Peyer's patch (tissue), 4 donors: ENCODE measurements around the gene TARDBP. TPM values are rescaled to one million over a fixed set of nuclear protein-coding genes. Genes with fewer than 3 reads are reported as not detected.

Experiments
- DNase-seq, 3 donors: peaks; one replicate each; pipeline ENCODE4 v3.0.0-alpha.2; 2017 to 2019
- H3K27ac ChIP-seq, 4 donors: fragments of 200-600 bp; sonication (generic); one replicate each; pipeline ENCODE4 v1.5.1; 2016 to 2019
- H3K27me3 ChIP-seq, 2 donors: fragments of 200-600 bp; sonication (generic); one replicate each; pipeline ENCODE4 v1.5.1; 2019
- H3K36me3 ChIP-seq, 3 donors: fragments of 200-600 bp; sonication (generic); one replicate each; pipeline ENCODE4 v1.5.1; 2016 to 2019
- H3K4me1 ChIP-seq, 4 donors: fragments of 200-600 bp; sonication (generic); one replicate each; pipeline ENCODE4 v1.5.1; 2016 to 2019
- H3K4me3 ChIP-seq, 4 donors: fragments of 200-600 bp; sonication (generic); 1 replicate in 3 of 4; 2 replicates in 1 of 4; pipeline ENCODE4 v1.5.1; 2016 to 2019; ENCODE audit warnings: mild to moderate bottlenecking in 1 of 4
- H3K9me3 ChIP-seq, 4 donors: fragments of 200-600 bp; sonication (generic); one replicate each; pipeline ENCODE4 v1.5.1; 2016 to 2019; ENCODE audit warnings: mild to moderate bottlenecking in 1 of 4
- CTCF ChIP-seq, 6 experiments: fragments of 450-650 bp in 4 of 6; fragments of 200-600 bp in 2 of 6; sonication (generic) in 1 of 6; IDR thresholded peaks; one replicate each; pipeline ENCODE4 v1.5.1; 2017 to 2019; ENCODE audit warnings: antibody characterized with exemption in 6 of 6, mild to moderate bottlenecking in 3 of 6, moderate library complexity in 1 of 6
- POLR2A ChIP-seq, 2 donors: fragments of 450-650 bp; IDR thresholded peaks; one replicate each; pipeline ENCODE4 v1.5.1; 2017; ENCODE audit warnings: antibody characterized with exemption in 2 of 2, mild to moderate bottlenecking in 2 of 2, moderate library complexity in 2 of 2
- total RNA-seq, 4 donors: library from RNA; depleted of rRNA; stranded (reverse); fragments of >200 nt; gene quantifications; one replicate each; pipeline ENCODE4 v1.1.0, GENCODE V29; 2016

The TARDBP gene
- 100 to 1,000 TPM; 141 to 313 (median 167) TPM for total RNA-seq

- H3K4me1 ChIP-seq, result peaks cover 0 to 34% (median 9%) of the 10 kb centered on the region in 4 donors
- peaks cover 0 to 40% (median 3%) of the 10 kb centered on the region in 3 donors for H3K36me3 ChIP-seq
- peak within 1 kb of the TSS; percentile 95 to 99 (median 96) for H3K27ac ChIP-seq
- DNase-seq, result peak; percentile 83 to 94 (median 93)
- H3K27me3 ChIP-seq, result no peaks in the 10 kb centered on the region
- H3K9me3 ChIP-seq, result no peaks in the 10 kb centered on the region
- H3K4me3 ChIP-seq, result peak within 1 kb of the TSS; percentile 80 to 100 (median 94)
- TF ChIP-seq CTCF (IDR thresholded peaks at IDR 0.05) (peak in 1 of 6 experiments; percentile 8), POLR2A (IDR thresholded peaks at IDR 0.05) (peak; percentile 84 to 91)
Measured at GRCh38 chr1:11012260-11013159, at the start of gene TARDBP. Gene TARDBP, plus strand, starts transcription at chr1:11012654. Its CDS starts 1,074 bp downstream, at chr1:11013728.

GRCh38 chr1:10965546-10966226 lies 46.8 kb upstream of the TARDBP start:
- DNase-seq, result peak in 2 of 3 donors; percentile 35 to 67
- H3K9me3 ChIP-seq, result no peaks in the 10 kb centered on the region
- TF ChIP-seq CTCF (IDR thresholded peaks at IDR 0.05) (no peak), POLR2A (IDR thresholded peaks at IDR 0.05) (no peak)
- H3K4me3 ChIP-seq, result no peak overlapping the region
- H3K27me3 ChIP-seq, result no peaks in the 10 kb centered on the region
- no peaks in the 10 kb centered on the region for H3K36me3 ChIP-seq
- peak overlapping the region in 2 of 4 donors; percentile 10 to 38 for H3K27ac ChIP-seq
- H3K4me1 ChIP-seq, result peaks cover 0 to 14% (median 0%) of the 10 kb centered on the region in 4 donors

GRCh38 chr1:10967090-10967489 lies 45.4 kb upstream of the TARDBP start:
- TF ChIP-seq CTCF (IDR thresholded peaks at IDR 0.05) (no peak), POLR2A (IDR thresholded peaks at IDR 0.05) (no peak)
- H3K27ac ChIP-seq, result no peak overlapping the region
- no peaks in the 10 kb centered on the region for H3K36me3 ChIP-seq
- peaks cover 0 to 12% (median 0%) of the 10 kb centered on the region in 4 donors for H3K4me1 ChIP-seq
- no peak for DNase-seq
- H3K9me3 ChIP-seq, result no peaks in the 10 kb centered on the region
- no peak overlapping the region for H3K4me3 ChIP-seq
- no peaks in the 10 kb centered on the region for H3K27me3 ChIP-seq

GRCh38 chr1:10968411-10968826 lies 44.0 kb upstream of the TARDBP start:
- peak in 2 of 3 donors; percentile 35 to 50 for DNase-seq
- peaks cover 0 to 14% (median 0%) of the 10 kb centered on the region in 4 donors for H3K4me1 ChIP-seq
- H3K27ac ChIP-seq, result peak overlapping the region in 1 of 4 donors; percentile 19
- H3K9me3 ChIP-seq, result no peaks in the 10 kb centered on the region
- H3K27me3 ChIP-seq, result no peaks in the 10 kb centered on the region
- no peaks in the 10 kb centered on the region for H3K36me3 ChIP-seq
- TF ChIP-seq CTCF (IDR thresholded peaks at IDR 0.05), result no peak
- no peak for TF ChIP-seq POLR2A (IDR thresholded peaks at IDR 0.05)
- H3K4me3 ChIP-seq, result peak overlapping the region in 3 of 4 donors; percentile 13 to 44 (median 25)

- TF ChIP-seq POLR2A (IDR thresholded peaks at IDR 0.05) (no peak), CTCF (IDR thresholded peaks at IDR 0.05) (no peak)
- Histone ChIP-seq H3K9me3 (no peaks in the 10 kb centered on the region), H3K36me3 (no peaks in the 10 kb centered on the region), H3K4me1 (peaks cover 0 to 20% (median 0%) of the 10 kb centered on the region in 4 donors), H3K27me3 (no peaks in the 10 kb centered on the region), H3K4me3 (no peak overlapping the region), H3K27ac (no peak overlapping the region)
- no peak for DNase-seq
Measured at GRCh38 chr1:10969267-10969970, 43.0 kb upstream of the TARDBP start.
